H1 (cell line): ENCODE data around the gene TWIST2.

Source experiments
- ATF3 ChIP-seq: IDR thresholded peaks from 2 replicates; pipeline ENCODE4 v1.6.1; 2011; ENCODE audit warnings: low read depth, mild to moderate bottlenecking, low read length; ENCODE audit not compliant: insufficient read depth
- BRCA1 ChIP-seq: IDR thresholded peaks from 2 replicates; pipeline ENCODE4 v1.6.1; 2012; ENCODE audit warnings: low read depth, low read length, improper control_type of control experiment
- CTCF ChIP-seq, 3 experiments: IDR thresholded peaks; 1 replicate in 2 of 3; 2 replicates in 1 of 3; pipeline versions ENCODE4 v1.5.1 to v1.6.1; 2011; ENCODE audit warnings: low read length in 3 of 3, mild to moderate bottlenecking in 3 of 3, inconsistent platforms in 2 of 3, low read depth in 1 of 3, moderate library complexity in 1 of 3; ENCODE audit not compliant: insufficient read depth in 1 of 3; ENCODE audit errors: control extremely low read depth in 1 of 3
- EZH2 ChIP-seq: fragments of 200-600 bp; sonication (generic); IDR thresholded peaks from 2 replicates; pipeline ENCODE4 v1.7.1; 2012; ENCODE audit warnings: low read depth, mild to moderate bottlenecking, moderate library complexity, low read length, inconsistent platforms; ENCODE audit not compliant: severe bottlenecking
- NANOG ChIP-seq: IDR thresholded peaks from 2 replicates; pipeline ENCODE4 v1.6.1; 2011; ENCODE audit warnings: low read length, low read depth, mild to moderate bottlenecking, inconsistent platforms; ENCODE audit not compliant: insufficient read depth, poor library complexity, severe bottlenecking
- PHF8 ChIP-seq: fragments of 200-600 bp; sonication (generic); conservative IDR thresholded peaks from 2 replicates; pipeline ENCODE4 v1.7.1; 2012; ENCODE audit warnings: low read depth, mild to moderate bottlenecking, inconsistent platforms, low read length, moderate library complexity
- POLR2A ChIP-seq, 2 experiments: IDR thresholded peaks; 1 replicate in 1 of 2; 2 replicates in 1 of 2; pipeline ENCODE4 v1.6.1; 2011; ENCODE audit warnings: low read depth in 2 of 2, low read length in 2 of 2, mild to moderate bottlenecking in 2 of 2; ENCODE audit errors: control extremely low read depth in 1 of 2
- POLR2AphosphoS5 ChIP-seq: IDR thresholded peaks from 2 replicates; pipeline ENCODE4 v1.6.1; 2011; ENCODE audit warnings: low read depth, low read length
- TAF7 ChIP-seq: optimal IDR thresholded peaks from 2 replicates; pipeline ENCODE3; 2011; ENCODE audit warnings: low read depth, mild to moderate bottlenecking, inconsistent platforms, low read length, moderate library complexity, borderline replicate concordance
- YY1 ChIP-seq: IDR thresholded peaks from 2 replicates; pipeline ENCODE4 v1.6.1; 2011; ENCODE audit warnings: low read depth, mild to moderate bottlenecking, low read length

GRCh38 chr2:238930216-238930615 is 82.3 kb downstream of the TWIST2 start:
- TF ChIP-seq YY1 (no peak), CTCF (IDR thresholded peaks at IDR 0.05; ENCODE audit: control extremely low read depth in 1 of 3, insufficient read depth in 1 of 3, low read depth in 1 of 3, low read length in 3 of 3) (no peak), BRCA1 (no peak), TAF7 (no peak), EZH2 (no peak), PHF8 (no peak), POLR2A (IDR thresholded peaks at IDR 0.05; ENCODE audit: control extremely low read depth in 1 of 2, low read depth in 2 of 2, low read length in 2 of 2) (no peak), ATF3 (no peak), POLR2AphosphoS5 (no peak), NANOG (no peak)
